Measurements from ENCODE around the gene SPATS1. TPM values are rescaled to one million over a fixed set of nuclear protein-coding genes. Genes with fewer than 3 reads are reported as not detected.
"Not testable (repeated sequence)": the region's sequence is repeated elsewhere in the genome, so short reads cannot be mapped to it uniquely, and the experiment has no call there.

SPATS1 gene
- polyA plus RNA-seq, 1 donor from 2014 or later: not detected

DNA sequence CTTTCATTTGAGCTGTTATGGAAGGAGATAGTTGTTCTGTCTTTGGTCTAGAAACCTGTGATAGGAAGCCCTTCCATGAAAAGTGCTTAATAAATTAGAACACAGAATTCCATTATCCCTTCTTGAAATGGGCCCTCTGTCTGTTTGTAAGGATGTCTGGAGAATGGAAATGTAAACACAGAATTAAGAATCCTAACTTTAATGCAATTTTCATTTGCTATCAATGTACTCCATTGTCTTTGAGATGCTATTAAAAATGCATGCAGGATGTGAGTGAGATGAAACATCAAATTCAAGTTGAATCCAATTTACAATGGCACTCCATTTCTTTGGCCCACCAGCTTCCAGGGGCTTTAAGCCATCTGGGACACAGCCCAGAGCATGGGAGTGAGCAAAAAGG lies 15.4 kb upstream of the SPATS1 start:
- Histone ChIP-seq H3K9me3 (ENCODE audit: low read length) (no peaks in the 10 kb centered on the region), H2AFZ (ENCODE audit: low read depth, low read length) (no peak overlapping the region), H3F3A (ENCODE audit: insufficient read depth, low read length, poor library complexity, severe bottlenecking) (no peaks in the 10 kb centered on the region), H3K9me2 (ENCODE audit: insufficient read depth, low read length) (no peaks in the 10 kb centered on the region), H3K79me2 (replicated peaks; ENCODE audit: insufficient read depth, low read length) (no peaks in the 10 kb centered on the region), H3K27ac (ENCODE audit: low read length) (no peak overlapping the region), H3K9ac (ENCODE audit: low read length) (no peak overlapping the region), H3K4me2 (ENCODE audit: low read length) (no peak overlapping the region), H4K20me1 (ENCODE audit: insufficient read depth) (no peaks in the 10 kb centered on the region), H3K36me3 (ENCODE audit: insufficient read depth, low read length) (no peaks in the 10 kb centered on the region), H3K4me3 (ENCODE audit: low read length) (no peak overlapping the region), H3K27me3 (ENCODE audit: insufficient read depth, low read depth, low read length) (no peaks in the 10 kb centered on the region)
- TF ChIP-seq EP300 (conservative IDR thresholded peaks at IDR 0.05; ENCODE audit: poor library complexity, severe bottlenecking) (no peak), POLR2AphosphoS5 (IDR thresholded peaks at IDR 0.05) (no peak), RAD21 (conservative IDR thresholded peaks at IDR 0.05) (no peak), MXI1 (conservative IDR thresholded peaks at IDR 0.05; ENCODE audit: poor library complexity, severe bottlenecking) (no peak)
- TF ChIP-seq, protein P1, sequence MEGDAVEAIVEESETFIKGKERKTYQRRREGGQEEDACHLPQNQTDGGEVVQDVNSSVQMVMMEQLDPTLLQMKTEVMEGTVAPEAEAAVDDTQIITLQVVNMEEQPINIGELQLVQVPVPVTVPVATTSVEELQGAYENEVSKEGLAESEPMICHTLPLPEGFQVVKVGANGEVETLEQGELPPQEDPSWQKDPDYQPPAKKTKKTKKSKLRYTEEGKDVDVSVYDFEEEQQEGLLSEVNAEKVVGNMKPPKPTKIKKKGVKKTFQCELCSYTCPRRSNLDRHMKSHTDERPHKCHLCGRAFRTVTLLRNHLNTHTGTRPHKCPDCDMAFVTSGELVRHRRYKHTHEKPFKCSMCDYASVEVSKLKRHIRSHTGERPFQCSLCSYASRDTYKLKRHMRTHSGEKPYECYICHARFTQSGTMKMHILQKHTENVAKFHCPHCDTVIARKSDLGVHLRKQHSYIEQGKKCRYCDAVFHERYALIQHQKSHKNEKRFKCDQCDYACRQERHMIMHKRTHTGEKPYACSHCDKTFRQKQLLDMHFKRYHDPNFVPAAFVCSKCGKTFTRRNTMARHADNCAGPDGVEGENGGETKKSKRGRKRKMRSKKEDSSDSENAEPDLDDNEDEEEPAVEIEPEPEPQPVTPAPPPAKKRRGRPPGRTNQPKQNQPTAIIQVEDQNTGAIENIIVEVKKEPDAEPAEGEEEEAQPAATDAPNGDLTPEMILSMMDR (IDR thresholded peaks at IDR 0.05; ENCODE audit: poor library complexity, severe bottlenecking): no peak

DNA sequence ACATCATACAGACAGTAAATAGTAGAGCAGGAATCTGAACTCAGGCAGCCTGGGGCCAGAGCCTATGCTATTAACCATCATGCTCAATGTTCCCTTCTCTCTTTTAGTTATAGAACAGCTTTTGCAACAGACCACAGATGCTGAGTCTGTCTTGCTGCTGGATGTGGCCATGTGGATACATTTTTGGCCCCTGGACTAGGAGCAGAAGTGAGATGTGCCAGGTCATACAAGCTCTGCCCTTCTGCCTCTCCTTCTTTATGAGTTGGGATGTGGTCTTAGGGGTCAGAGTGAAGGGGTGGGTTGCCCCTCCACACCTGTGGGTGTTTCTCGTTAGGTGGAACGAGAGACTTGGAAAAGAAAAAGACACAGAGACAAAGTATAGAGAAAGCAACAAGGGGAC lies 14.7 kb upstream of the SPATS1 start:
- no peaks in the 10 kb centered on the region for H3K27me3 ChIP-seq (ENCODE audit: insufficient read depth, low read depth, low read length)
- TF ChIP-seq EP300 (conservative IDR thresholded peaks at IDR 0.05; ENCODE audit: poor library complexity, severe bottlenecking) (no peak), SMC3 (conservative IDR thresholded peaks at IDR 0.05; ENCODE audit: poor library complexity) (no peak), TAF1 (IDR thresholded peaks at IDR 0.05; ENCODE audit: low read depth) (no peak), POLR2AphosphoS5 (IDR thresholded peaks at IDR 0.05) (no peak), EZH2 (IDR thresholded peaks at IDR 0.05; ENCODE audit: borderline replicate concordance, insufficient read depth, low read length, poor library complexity, severe bottlenecking) (no peak), MXI1 (conservative IDR thresholded peaks at IDR 0.05; ENCODE audit: poor library complexity, severe bottlenecking) (no peak), RAD21 (conservative IDR thresholded peaks at IDR 0.05) (no peak)
- TF ChIP-seq, protein P2, sequence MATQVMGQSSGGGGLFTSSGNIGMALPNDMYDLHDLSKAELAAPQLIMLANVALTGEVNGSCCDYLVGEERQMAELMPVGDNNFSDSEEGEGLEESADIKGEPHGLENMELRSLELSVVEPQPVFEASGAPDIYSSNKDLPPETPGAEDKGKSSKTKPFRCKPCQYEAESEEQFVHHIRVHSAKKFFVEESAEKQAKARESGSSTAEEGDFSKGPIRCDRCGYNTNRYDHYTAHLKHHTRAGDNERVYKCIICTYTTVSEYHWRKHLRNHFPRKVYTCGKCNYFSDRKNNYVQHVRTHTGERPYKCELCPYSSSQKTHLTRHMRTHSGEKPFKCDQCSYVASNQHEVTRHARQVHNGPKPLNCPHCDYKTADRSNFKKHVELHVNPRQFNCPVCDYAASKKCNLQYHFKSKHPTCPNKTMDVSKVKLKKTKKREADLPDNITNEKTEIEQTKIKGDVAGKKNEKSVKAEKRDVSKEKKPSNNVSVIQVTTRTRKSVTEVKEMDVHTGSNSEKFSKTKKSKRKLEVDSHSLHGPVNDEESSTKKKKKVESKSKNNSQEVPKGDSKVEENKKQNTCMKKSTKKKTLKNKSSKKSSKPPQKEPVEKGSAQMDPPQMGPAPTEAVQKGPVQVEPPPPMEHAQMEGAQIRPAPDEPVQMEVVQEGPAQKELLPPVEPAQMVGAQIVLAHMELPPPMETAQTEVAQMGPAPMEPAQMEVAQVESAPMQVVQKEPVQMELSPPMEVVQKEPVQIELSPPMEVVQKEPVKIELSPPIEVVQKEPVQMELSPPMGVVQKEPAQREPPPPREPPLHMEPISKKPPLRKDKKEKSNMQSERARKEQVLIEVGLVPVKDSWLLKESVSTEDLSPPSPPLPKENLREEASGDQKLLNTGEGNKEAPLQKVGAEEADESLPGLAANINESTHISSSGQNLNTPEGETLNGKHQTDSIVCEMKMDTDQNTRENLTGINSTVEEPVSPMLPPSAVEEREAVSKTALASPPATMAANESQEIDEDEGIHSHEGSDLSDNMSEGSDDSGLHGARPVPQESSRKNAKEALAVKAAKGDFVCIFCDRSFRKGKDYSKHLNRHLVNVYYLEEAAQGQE (IDR thresholded peaks at IDR 0.05; ENCODE audit: borderline replicate concordance): no peak
- TF ChIP-seq, protein P1 (IDR thresholded peaks at IDR 0.05; ENCODE audit: poor library complexity, severe bottlenecking): no peak
- no peaks in the 10 kb centered on the region for H3F3A ChIP-seq (ENCODE audit: insufficient read depth, low read length, poor library complexity, severe bottlenecking)
- H3K4me3 ChIP-seq (ENCODE audit: low read length): no peak overlapping the region
- no peaks in the 10 kb centered on the region for H3K36me3 ChIP-seq (ENCODE audit: insufficient read depth, low read length)
- no peak overlapping the region for H3K4me2 ChIP-seq (ENCODE audit: low read length)
- no peaks in the 10 kb centered on the region for H3K9me2 ChIP-seq (ENCODE audit: insufficient read depth, low read length)
- no peak overlapping the region for H3K27ac ChIP-seq (ENCODE audit: low read length)
- H4K20me1 ChIP-seq (ENCODE audit: insufficient read depth): no peaks in the 10 kb centered on the region
- H3K79me2 ChIP-seq (replicated peaks; ENCODE audit: insufficient read depth, low read length): no peaks in the 10 kb centered on the region
- H2AFZ ChIP-seq (ENCODE audit: low read depth, low read length): no peak overlapping the region
- no peaks in the 10 kb centered on the region for H3K9me3 ChIP-seq (ENCODE audit: low read length)
- no peak overlapping the region for H3K9ac ChIP-seq (ENCODE audit: low read length)

DNA sequence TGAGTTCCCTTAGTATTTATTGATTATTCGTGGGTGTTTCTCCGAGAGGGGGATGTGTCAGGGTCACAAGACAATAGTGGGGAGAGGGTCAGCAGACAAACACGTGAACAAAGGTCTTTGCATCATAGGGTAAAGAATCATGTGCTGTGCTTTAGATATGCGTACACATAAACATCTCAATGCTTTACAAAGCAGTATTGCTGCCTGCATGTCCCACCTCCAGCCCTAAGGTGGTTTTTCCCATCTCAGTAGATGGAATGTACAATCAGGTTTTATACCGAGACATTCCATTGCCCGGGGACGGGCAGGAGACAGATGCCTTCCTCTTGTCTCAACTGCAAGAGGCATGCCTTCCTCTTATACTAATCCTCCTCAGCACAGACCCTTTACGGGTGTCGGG lies 14.2 kb upstream of the SPATS1 start:
- H3K9ac ChIP-seq (ENCODE audit: low read length); H3F3A ChIP-seq (ENCODE audit: insufficient read depth, low read length, poor library complexity, severe bottlenecking); H3K9me3 ChIP-seq (ENCODE audit: low read length); H4K20me1 ChIP-seq (ENCODE audit: insufficient read depth); H3K36me3 ChIP-seq (ENCODE audit: insufficient read depth, low read length); H3K27ac ChIP-seq (ENCODE audit: low read length); H3K4me3 ChIP-seq (ENCODE audit: low read length); H3K79me2 ChIP-seq (replicated peaks; ENCODE audit: insufficient read depth, low read length); H3K4me2 ChIP-seq (ENCODE audit: low read length); H3K9me2 ChIP-seq (ENCODE audit: insufficient read depth, low read length); H2AFZ ChIP-seq (ENCODE audit: low read depth, low read length); H3K27me3 ChIP-seq (ENCODE audit: insufficient read depth, low read depth, low read length): not testable (repeated sequence)
